ENCODE data around the gene PA2G4. TPM values are rescaled to one million over a fixed set of nuclear protein-coding genes. Genes with fewer than 3 reads are reported as not detected.

The PA2G4 gene
- total and polyA plus RNA-seq, 10 of the 15 experiments (the other 5 are each of a cell fraction or from before 2014, with no cell fraction given), result 148 to 514 (median 406) TPM

GRCh38 chr12:56062996-56063395, 41.4 kb upstream of the PA2G4 start (continued):
- TF ChIP-seq ZNF687 (IDR thresholded peaks at IDR 0.05), result no peak
- TF ChIP-seq, protein P1, sequence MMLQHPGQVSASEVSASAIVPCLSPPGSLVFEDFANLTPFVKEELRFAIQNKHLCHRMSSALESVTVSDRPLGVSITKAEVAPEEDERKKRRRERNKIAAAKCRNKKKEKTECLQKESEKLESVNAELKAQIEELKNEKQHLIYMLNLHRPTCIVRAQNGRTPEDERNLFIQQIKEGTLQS (IDR thresholded peaks at IDR 0.05; ENCODE audit: borderline replicate concordance, extremely low read depth, low read depth, low read length), result no peak
- TF ChIP-seq TBL1XR1 (IDR thresholded peaks at IDR 0.05; ENCODE audit: low read depth, low read length), result no peak
- no peak for TF ChIP-seq SMAD1 (IDR thresholded peaks at IDR 0.05; ENCODE audit: low read depth, partially characterized antibody)

GRCh38 chr12:56071648-56072047, 32.7 kb upstream of the PA2G4 start:
- H4K20me1 ChIP-seq (ENCODE audit: control insufficient read depth, insufficient read depth), result no peaks in the 10 kb centered on the region
- in situ Hi-C loops (cut with MboI) (no loop called here), intact Hi-C loops (cut with micrococcal nuclease; ENCODE audit: unreplicated experiment) (no loop called here)
- no peaks in the 10 kb centered on the region for H3K36me3 ChIP-seq (ENCODE audit: control insufficient read depth in 2 of 2, insufficient read depth in 2 of 2, low read length in 1 of 2)
- ChIA-PET POLR2A (no interaction called here), CTCF (interaction anchor here (0.6 to 0.7 kb wide), 2 partner anchors 11 to 226 kb away, joined by 3 read pairs; no protein-coding TSS in a partner anchor), RAD21 (ENCODE audit: unreplicated experiment) (no interaction called here), SMC1A (ENCODE audit: uncharacterized antibody, unreplicated experiment) (interaction anchor here (0.6 kb wide), 1 partner anchor 167 kb away, joined by 3 read pairs; no protein-coding TSS in a partner anchor)
- H2AFZ ChIP-seq (ENCODE audit: control insufficient read depth, low read depth, low read length), result no peak overlapping the region
- no peak overlapping the region for H3K4me2 ChIP-seq (ENCODE audit: control insufficient read depth, insufficient read depth)
- no peak overlapping the region for H3K27ac ChIP-seq (ENCODE audit: control insufficient read depth, insufficient read depth)
- H3K27me3 ChIP-seq (replicated peaks in 1 of 2; ENCODE audit: control insufficient read depth in 2 of 2, insufficient read depth in 2 of 2, low read length in 1 of 2), result no peaks in the 10 kb centered on the region
- 81% methylated on average over 4 of the region's 4 CpGs for WGBS (ENCODE audit: insufficient coverage, insufficient replicate concordance, low lambda C conversion rate, missing lambda C conversion rate)
- no peak for ATAC-seq
- TF ChIP-seq ZNF384 (IDR thresholded peaks at IDR 0.05; ENCODE audit: borderline replicate concordance, low read depth, low read length), result no peak
- no peak for TF ChIP-seq E4F1 (IDR thresholded peaks at IDR 0.05; ENCODE audit: borderline replicate concordance, partially characterized antibody)
- no peak for TF ChIP-seq RAD21 (IDR thresholded peaks at IDR 0.05; ENCODE audit: insufficient read depth, low read depth, low read length)
- TF ChIP-seq STAT3 (IDR thresholded peaks at IDR 0.05; ENCODE audit: low read depth, low read length), result no peak
- TF ChIP-seq NR2C1 (IDR thresholded peaks at IDR 0.05), result no peak
- no peak for TF ChIP-seq EED (IDR thresholded peaks at IDR 0.05; ENCODE audit: low read depth)
- TF ChIP-seq SMC3 (IDR thresholded peaks at IDR 0.05; ENCODE audit: borderline replicate concordance, low read length), result no peak
- TF ChIP-seq SIN3A (IDR thresholded peaks at IDR 0.05; ENCODE audit: low read depth, low read length), result no peak
- no peak for TF ChIP-seq GABPA (IDR thresholded peaks at IDR 0.05; ENCODE audit: low read depth)
- no peaks in the 10 kb centered on the region for H3K4me1 ChIP-seq (ENCODE audit: control insufficient read depth, insufficient read depth, low read length)
- no peaks in the 10 kb centered on the region for H3K9me3 ChIP-seq (replicated peaks; ENCODE audit: control insufficient read depth, insufficient read depth, low read length)
- no peak overlapping the region for H3K9ac ChIP-seq (ENCODE audit: control insufficient read depth, insufficient read depth, low read length)
- no peaks in the 10 kb centered on the region for H3K79me2 ChIP-seq (ENCODE audit: control insufficient read depth, insufficient read depth, low read length)
- BruUV-seq (replicated peaks), result no TSS peak
- no peak for FAIRE-seq
- no peak overlapping the region for H3K4me3 ChIP-seq
- no peak for DNase-seq (ENCODE audit: low read depth, low spot score)
